OCI-LY1 (cell line): Measurements from ENCODE around the gene SERINC5.
"Not testable (repeated sequence)": the region's sequence is repeated elsewhere in the genome, so short reads cannot be mapped to it uniquely, and the experiment has no call there.

Source experiments
- H2AFZ ChIP-seq: fragments of 200-600 bp; sonication (generic), shearing (Covaris generic); 2 replicates; pipeline ENCODE4 v1.6.0; 2014; ENCODE audit warnings: antibody characterized with exemption, mild to moderate bottlenecking, low read length
- H3F3A ChIP-seq: fragments of 200-600 bp; sonication (generic), shearing (Covaris generic); 2 replicates; pipeline ENCODE4 v1.6.0; 2014; ENCODE audit warnings: mild to moderate bottlenecking, antibody characterized with exemption, low read length, moderate library complexity; ENCODE audit not compliant: insufficient read depth
- H3K27ac ChIP-seq: fragments of 200-600 bp; sonication (generic); 2 replicates; pipeline ENCODE4 v1.5.1; 2014; ENCODE audit warnings: low read length, mixed run types, mild to moderate bottlenecking, low read depth; ENCODE audit not compliant: poor library complexity, severe bottlenecking
- H3K27me3 ChIP-seq: fragments of 200-600 bp; sonication (generic); 2 replicates; pipeline ENCODE4 v1.6.0; 2014; ENCODE audit warnings: antibody characterized with exemption, mild to moderate bottlenecking, low read length, moderate library complexity; ENCODE audit not compliant: insufficient read depth
- H3K36me3 ChIP-seq: fragments of 200-600 bp; sonication (generic); 2 replicates; pipeline ENCODE4 v1.6.1; 2014; ENCODE audit warnings: mild to moderate bottlenecking, antibody characterized with exemption, low read length, moderate library complexity, mixed read lengths; ENCODE audit not compliant: insufficient read depth
- H3K4me1 ChIP-seq: fragments of 200-600 bp; sonication (generic); 2 replicates; pipeline ENCODE4 v1.5.1; 2014; ENCODE audit warnings: mild to moderate bottlenecking, low read length, moderate library complexity; ENCODE audit not compliant: insufficient read depth, severe bottlenecking
- H3K4me2 ChIP-seq: fragments of 200-600 bp; sonication (generic), shearing (Covaris generic); 2 replicates; pipeline ENCODE4 v1.6.1; 2014; ENCODE audit warnings: low read length
- H3K4me3 ChIP-seq: fragments of 200-600 bp; sonication (generic); 2 replicates; pipeline ENCODE4 v1.5.1; 2014; ENCODE audit warnings: low read length, low read depth, mild to moderate bottlenecking, mixed read lengths; ENCODE audit not compliant: poor library complexity, severe bottlenecking
- H3K79me2 ChIP-seq: fragments of 200-600 bp; shearing (Covaris generic); 2 replicates; pipeline ENCODE4 v1.6.1; 2016; ENCODE audit warnings: mixed run types, low read length, mixed read lengths; ENCODE audit not compliant: insufficient read depth
- H3K9ac ChIP-seq: fragments of 200-600 bp; sonication (generic), shearing (Covaris generic); 2 replicates; pipeline ENCODE4 v1.6.1; 2014; ENCODE audit warnings: mild to moderate bottlenecking, low read length, mixed read lengths
- H3K9me2 ChIP-seq: fragments of 200-600 bp; sonication (generic), shearing (Covaris generic); 2 replicates; pipeline ENCODE4 v1.6.1; 2014; ENCODE audit warnings: low read depth, mild to moderate bottlenecking, low read length, mixed read lengths
- H3K9me3 ChIP-seq: fragments of 200-600 bp; shearing (Covaris generic); 2 replicates; pipeline ENCODE4 v1.6.1; 2014; ENCODE audit warnings: low read length, mixed read lengths
- H4K20me1 ChIP-seq: fragments of 200-600 bp; sonication (generic), shearing (Covaris generic); 2 replicates; pipeline ENCODE4 v1.6.0; 2016; ENCODE audit warnings: mild to moderate bottlenecking, low read length; ENCODE audit not compliant: insufficient read depth
- EZH2 ChIP-seq: fragments of 200-600 bp; sonication (generic), shearing (Covaris generic); IDR thresholded peaks from 2 replicates; pipeline ENCODE4 v1.8.0; 2017; ENCODE audit warnings: borderline replicate concordance, mixed run types, mild to moderate bottlenecking, antibody characterized with exemption, low read length, moderate library complexity, mixed read lengths
- TF ChIP-seq, protein P1 (sequence below): fragments of 200-600 bp; sonication (generic), shearing (Covaris generic); IDR thresholded peaks from 2 replicates; pipeline ENCODE4 v1.5.1; 2017; ENCODE audit warnings: mild to moderate bottlenecking, antibody characterized with exemption, low read length, moderate library complexity, mixed read lengths

SERINC5 gene

DNA sequence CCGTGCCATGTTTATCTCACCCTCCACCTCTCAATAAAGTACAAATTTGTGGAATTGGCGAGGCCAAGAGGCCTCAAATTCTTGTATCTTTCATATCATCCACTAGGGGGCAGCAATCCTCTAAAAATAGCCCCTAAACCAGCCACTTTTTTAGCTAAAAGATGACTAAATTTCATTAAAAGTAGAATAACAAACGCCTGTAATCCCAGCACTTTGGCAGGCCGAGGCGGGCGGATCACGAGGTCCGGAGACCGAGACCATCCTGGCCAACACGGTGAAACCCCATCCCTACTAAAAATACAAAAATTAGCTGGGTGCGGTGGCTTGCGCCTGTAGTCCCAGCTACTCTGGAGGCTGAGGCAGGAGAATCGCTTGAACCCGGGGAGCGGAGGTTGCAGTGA, 164.1 kb downstream of the SERINC5 start:
- not testable (repeated sequence) for H3K79me2 ChIP-seq, H3K4me1 ChIP-seq, H3K27me3 ChIP-seq, H4K20me1 ChIP-seq, H3K4me3 ChIP-seq, H3K9me3 ChIP-seq, H3K36me3 ChIP-seq, H3K9me2 ChIP-seq, H2AFZ ChIP-seq, H3K27ac ChIP-seq, H3F3A ChIP-seq, H3K9ac ChIP-seq
- peak overlapping the region; percentile 30; the same call in 1 of the 2 replicates for H3K4me2 ChIP-seq
- TF ChIP-seq, protein P1, sequence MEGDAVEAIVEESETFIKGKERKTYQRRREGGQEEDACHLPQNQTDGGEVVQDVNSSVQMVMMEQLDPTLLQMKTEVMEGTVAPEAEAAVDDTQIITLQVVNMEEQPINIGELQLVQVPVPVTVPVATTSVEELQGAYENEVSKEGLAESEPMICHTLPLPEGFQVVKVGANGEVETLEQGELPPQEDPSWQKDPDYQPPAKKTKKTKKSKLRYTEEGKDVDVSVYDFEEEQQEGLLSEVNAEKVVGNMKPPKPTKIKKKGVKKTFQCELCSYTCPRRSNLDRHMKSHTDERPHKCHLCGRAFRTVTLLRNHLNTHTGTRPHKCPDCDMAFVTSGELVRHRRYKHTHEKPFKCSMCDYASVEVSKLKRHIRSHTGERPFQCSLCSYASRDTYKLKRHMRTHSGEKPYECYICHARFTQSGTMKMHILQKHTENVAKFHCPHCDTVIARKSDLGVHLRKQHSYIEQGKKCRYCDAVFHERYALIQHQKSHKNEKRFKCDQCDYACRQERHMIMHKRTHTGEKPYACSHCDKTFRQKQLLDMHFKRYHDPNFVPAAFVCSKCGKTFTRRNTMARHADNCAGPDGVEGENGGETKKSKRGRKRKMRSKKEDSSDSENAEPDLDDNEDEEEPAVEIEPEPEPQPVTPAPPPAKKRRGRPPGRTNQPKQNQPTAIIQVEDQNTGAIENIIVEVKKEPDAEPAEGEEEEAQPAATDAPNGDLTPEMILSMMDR, result peak; percentile 69

DNA sequence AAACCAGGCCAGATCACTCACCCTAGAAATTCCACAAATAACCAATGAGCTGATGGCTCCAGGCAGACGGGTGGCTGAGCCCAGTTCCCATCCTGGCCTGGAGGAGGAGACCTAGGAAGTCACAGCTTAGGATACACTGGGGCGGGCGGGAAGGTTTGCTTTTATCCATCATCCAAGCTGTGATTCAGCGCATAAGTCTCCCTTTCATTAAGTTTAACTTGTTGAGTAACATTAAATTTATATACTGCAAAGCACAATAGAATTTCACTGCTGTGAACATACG, 165.0 kb downstream of the SERINC5 start:
- Histone ChIP-seq H3K9me2 (no peaks in the 10 kb centered on the region), H3K4me1 (peaks cover 7% of the 10 kb centered on the region), H3K4me2 (no peak overlapping the region), H3K27me3 (no peaks in the 10 kb centered on the region), H3F3A (no peaks in the 10 kb centered on the region), H2AFZ (no peak overlapping the region), H4K20me1 (no peaks in the 10 kb centered on the region), H3K79me2 (no peaks in the 10 kb centered on the region), H3K36me3 (no peaks in the 10 kb centered on the region), H3K4me3 (no peak overlapping the region), H3K9me3 (no peaks in the 10 kb centered on the region), H3K9ac (no peak overlapping the region), H3K27ac (no peak overlapping the region)
- TF ChIP-seq, protein P1, result no peak
- no peak for TF ChIP-seq EZH2

DNA sequence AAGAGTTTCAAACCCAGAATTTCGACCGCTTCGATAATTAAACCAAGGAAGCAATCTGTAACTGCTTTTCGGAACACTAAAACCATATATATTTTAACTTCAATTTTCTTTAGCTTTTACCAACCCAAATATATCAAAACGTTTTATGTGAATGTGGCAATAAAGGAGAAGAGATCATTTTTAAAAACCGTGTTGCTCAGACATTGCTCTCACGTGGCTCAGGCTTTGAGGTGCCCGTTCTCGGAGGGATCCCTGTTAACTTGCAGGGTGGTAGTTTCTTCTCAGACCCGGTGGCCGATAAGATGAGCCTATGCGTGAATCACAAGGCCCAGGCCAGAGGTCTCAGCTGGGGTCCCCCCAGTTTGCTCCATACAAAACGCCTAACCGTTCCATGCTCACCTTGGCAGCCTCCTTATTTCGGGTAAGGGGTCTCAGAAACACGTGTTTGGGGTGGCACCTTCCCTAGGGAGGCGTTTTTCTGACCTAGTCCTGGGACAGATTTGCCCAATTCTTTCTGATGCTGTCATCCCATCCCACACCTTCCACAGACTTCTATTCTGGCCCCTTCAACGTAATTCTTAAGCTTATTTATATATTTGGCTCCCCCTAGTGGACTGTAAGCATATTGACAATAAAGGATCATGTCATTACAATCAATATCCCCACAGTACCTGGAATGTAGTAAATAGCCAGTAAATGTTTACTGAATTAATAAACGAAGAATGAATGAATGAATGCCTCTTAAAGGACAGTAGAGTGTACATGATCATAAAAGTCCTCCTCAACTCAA, 172.6 kb downstream of the SERINC5 start:
- no peaks in the 10 kb centered on the region for H3K9me2 ChIP-seq
- no peaks in the 10 kb centered on the region for H3K79me2 ChIP-seq
- H3K36me3 ChIP-seq, result no peaks in the 10 kb centered on the region
- H3K27ac ChIP-seq, result no peak overlapping the region
- no peak overlapping the region for H3K4me3 ChIP-seq
- TF ChIP-seq EZH2, result no peak
- TF ChIP-seq, protein P1, result peak; percentile 86
- H3K4me1 ChIP-seq, result peaks cover 6% of the 10 kb centered on the region
- no peaks in the 10 kb centered on the region for H3K27me3 ChIP-seq
- peak overlapping the region; percentile 46; the same call in 1 of the 2 replicates for H2AFZ ChIP-seq
- H4K20me1 ChIP-seq, result no peaks in the 10 kb centered on the region
- H3K4me2 ChIP-seq, result no peak overlapping the region
- H3K9me3 ChIP-seq, result no peaks in the 10 kb centered on the region
- H3K9ac ChIP-seq, result no peak overlapping the region
- no peaks in the 10 kb centered on the region; the same call in 1 of the 2 replicates for H3F3A ChIP-seq
